Measurements from ENCODE around the gene LITAF. TPM values are rescaled to one million over a fixed set of nuclear protein-coding genes. Genes with fewer than 3 reads are reported as not detected.

Gene LITAF
- total RNA-seq, 1 donor from 2014 or later, result 47.6 TPM

DNA sequence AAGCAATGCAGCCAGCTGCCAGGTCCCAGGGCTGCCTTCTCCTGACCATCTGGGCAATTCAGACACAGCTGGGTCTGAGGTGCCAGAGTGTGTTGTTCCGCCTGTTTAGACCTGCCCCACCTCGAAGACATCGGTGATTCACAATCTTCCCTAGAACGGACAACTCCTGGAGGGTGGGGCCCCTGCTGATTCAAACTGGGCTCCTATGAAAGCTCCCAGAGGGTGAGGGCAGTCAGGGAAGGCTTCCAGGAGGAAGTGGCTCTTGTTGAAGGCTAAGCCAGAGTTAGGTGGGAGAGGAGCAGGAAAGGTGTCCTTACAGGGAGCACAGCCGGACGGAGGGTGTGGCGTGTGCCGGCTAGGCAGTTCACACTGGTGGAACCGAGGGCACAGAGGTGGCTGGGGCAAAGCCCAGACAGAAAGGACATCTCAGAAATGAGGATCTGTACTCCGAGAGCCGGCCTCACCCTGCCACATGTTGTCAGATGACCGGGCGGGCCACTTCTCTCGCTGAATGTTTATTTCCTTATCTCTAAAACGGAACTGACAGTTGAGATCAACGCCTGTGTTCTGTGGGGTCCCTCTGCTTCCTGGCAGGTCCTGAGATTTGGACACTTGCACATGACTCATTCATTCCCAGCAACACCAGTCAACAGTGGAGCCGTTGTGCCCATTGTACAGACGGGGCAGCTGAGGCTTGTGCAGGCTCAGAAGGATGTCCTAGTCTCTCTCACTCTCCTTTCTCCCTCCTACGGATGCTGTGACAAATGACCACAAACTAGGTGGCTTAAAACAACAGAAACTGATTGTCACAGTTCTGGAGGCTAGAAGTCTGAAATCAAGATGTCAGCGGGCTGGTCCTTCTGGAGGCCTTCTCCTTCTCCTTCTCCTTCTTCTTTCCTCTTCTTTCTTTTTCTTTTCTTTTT, 26.9 kb upstream of the LITAF start:
- H3K27ac Mint-ChIP-seq, result no peak overlapping the region
- no peak overlapping the region for H3K4me3 Mint-ChIP-seq (ENCODE audit: low read depth)
- TF ChIP-seq CTCF (IDR thresholded peaks at IDR 0.05; ENCODE audit: unreplicated experiment), result no peak
- no peaks in the 10 kb centered on the region for H3K9me3 Mint-ChIP-seq (ENCODE audit: low read depth)
- H3K4me1 Mint-ChIP-seq (ENCODE audit: low read depth), result peaks cover 6% of the 10 kb centered on the region
- no peak for DNase-seq (ENCODE audit: low spot score, unreplicated experiment)
- H3K27me3 Mint-ChIP-seq, result peaks cover 5% of the 10 kb centered on the region
- H3K36me3 Mint-ChIP-seq (ENCODE audit: insufficient read depth), result no peaks in the 10 kb centered on the region

GRCh38 chr16:11612665-11613025, 25.9 kb upstream of the LITAF start:
- Mint-ChIP-seq H3K4me1 (ENCODE audit: low read depth) (peaks cover 6% of the 10 kb centered on the region), H3K27me3 (peaks cover 9% of the 10 kb centered on the region), H3K27ac (no peak overlapping the region), H3K4me3 (ENCODE audit: low read depth) (no peak overlapping the region), H3K9me3 (ENCODE audit: low read depth) (no peaks in the 10 kb centered on the region), H3K36me3 (ENCODE audit: insufficient read depth) (no peaks in the 10 kb centered on the region)
- DNase-seq (ENCODE audit: low spot score, unreplicated experiment), result no peak
- TF ChIP-seq CTCF (IDR thresholded peaks at IDR 0.05; ENCODE audit: unreplicated experiment), result no peak

GRCh38 chr16:11611871-11612664, 25.3 kb upstream of the LITAF start:
- Mint-ChIP-seq H3K9me3 (ENCODE audit: low read depth) (no peaks in the 10 kb centered on the region), H3K4me3 (ENCODE audit: low read depth) (no peak overlapping the region), H3K27ac (no peak overlapping the region), H3K4me1 (ENCODE audit: low read depth) (peaks cover 6% of the 10 kb centered on the region), H3K36me3 (ENCODE audit: insufficient read depth) (no peaks in the 10 kb centered on the region), H3K27me3 (peaks cover 9% of the 10 kb centered on the region)
- DNase-seq (ENCODE audit: low spot score, unreplicated experiment), result no peak
- TF ChIP-seq CTCF (IDR thresholded peaks at IDR 0.05; ENCODE audit: unreplicated experiment), result no peak

DNA sequence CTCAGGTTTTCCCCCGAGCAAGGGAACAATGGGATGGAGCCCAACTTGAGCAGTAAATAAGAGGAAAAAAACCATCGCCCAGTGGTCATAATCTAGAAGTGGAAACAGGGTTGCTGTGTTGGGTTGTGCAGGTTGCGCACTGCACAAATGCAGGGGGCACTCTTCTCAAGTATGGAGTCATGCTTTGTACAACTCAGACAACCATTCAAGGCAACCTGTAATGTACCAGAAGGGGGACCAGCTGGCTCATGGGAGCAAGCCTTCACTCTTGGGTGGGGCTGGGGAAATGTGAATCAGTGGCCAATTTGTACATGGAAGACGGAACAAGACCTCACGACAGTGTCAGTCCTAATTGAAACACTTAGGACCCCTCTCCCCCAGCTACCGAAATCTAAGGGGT, 23.9 kb upstream of the LITAF start:
- Mint-ChIP-seq H3K9me3 (ENCODE audit: low read depth) (no peaks in the 10 kb centered on the region), H3K27me3 (peaks cover 9% of the 10 kb centered on the region), H3K4me1 (ENCODE audit: low read depth) (peaks cover 4% of the 10 kb centered on the region), H3K27ac (no peak overlapping the region), H3K36me3 (ENCODE audit: insufficient read depth) (no peaks in the 10 kb centered on the region), H3K4me3 (ENCODE audit: low read depth) (no peak overlapping the region)
- DNase-seq (ENCODE audit: low spot score, unreplicated experiment), result no peak
- no peak for TF ChIP-seq CTCF (IDR thresholded peaks at IDR 0.05; ENCODE audit: unreplicated experiment)

DNA sequence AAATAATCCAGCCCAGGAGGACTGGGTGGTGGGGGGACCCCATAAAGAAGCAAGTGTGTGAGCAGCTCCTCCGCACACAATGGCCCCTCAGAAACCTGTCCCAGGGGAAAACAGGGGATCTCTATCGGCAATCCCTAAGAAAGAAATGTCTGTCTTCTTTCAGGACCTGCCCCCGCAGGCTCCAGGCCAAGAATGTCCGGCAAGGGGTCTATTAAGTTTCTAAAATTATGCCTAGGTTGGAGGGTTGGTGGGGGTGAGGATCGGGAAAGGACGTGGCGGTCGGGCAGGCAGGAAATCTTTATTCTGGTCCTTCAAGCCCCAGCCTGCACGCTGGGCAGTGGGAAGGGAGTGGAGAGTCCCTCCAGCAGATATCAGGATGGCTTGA, 23.4 kb upstream of the LITAF start:
- H3K4me3 Mint-ChIP-seq (ENCODE audit: low read depth), result no peak overlapping the region
- no peak for DNase-seq (ENCODE audit: low spot score, unreplicated experiment)
- H3K9me3 Mint-ChIP-seq (ENCODE audit: low read depth), result no peaks in the 10 kb centered on the region
- TF ChIP-seq CTCF (IDR thresholded peaks at IDR 0.05; ENCODE audit: unreplicated experiment), result no peak
- H3K27ac Mint-ChIP-seq, result no peak overlapping the region
- peaks cover 3% of the 10 kb centered on the region for H3K4me1 Mint-ChIP-seq (ENCODE audit: low read depth)
- no peaks in the 10 kb centered on the region for H3K36me3 Mint-ChIP-seq (ENCODE audit: insufficient read depth)
- H3K27me3 Mint-ChIP-seq, result peaks cover 9% of the 10 kb centered on the region

All from progenitor cell of endocrine pancreas (in vitro differentiated cells).